Panc1 (cell line): Measurements from ENCODE around the gene CROT. TPM values are rescaled to one million over a fixed set of nuclear protein-coding genes. Genes with fewer than 3 reads are reported as not detected.

Experiments
- ATAC-seq: fragments of 200-7000 bp; cut with Tn5 transposase; 2 replicates; pipeline ENCODE4 v1.9.1; 2020; ENCODE audit warnings: mild to moderate bottlenecking, moderate library complexity
- BruUV-seq: library from RNA; stranded (reverse); fragments of 400-500 nt; replicated peaks from 2 replicates; lab custom pipeline; 2021; lab: Mats Ljungman, UMichigan
- CTCF ChIA-PET: fragments of 300-600 bp; sonication (Branson Sonifier 250); formaldehyde crosslinking; loops from one replicate; lab custom pipeline; 2022; ENCODE audit warnings: antibody characterized with exemption; lab: Charles Lee
- POLR2A ChIA-PET: fragments of 300-600 bp; sonication (Branson Sonifier 250); formaldehyde crosslinking; loops from one replicate; lab custom pipeline; 2022; ENCODE audit warnings: antibody characterized with exemption; lab: Charles Lee
- DNase-seq: peaks from one replicate; pipeline ENCODE4 v3.0.0-alpha.2; 2010; ENCODE audit warnings: low read depth, low spot score
- H3K27ac ChIP-seq: 2 replicates; pipeline ENCODE4 v1.5.1; 2011; ENCODE audit warnings: mild to moderate bottlenecking, low read length, inconsistent platforms
- H3K27me3 ChIP-seq: fragments of 200-500 bp; sonication (Bioruptor generic); 2 replicates; pipeline ENCODE4 v1.6.0; 2014; ENCODE audit warnings: low read length, inconsistent platforms; ENCODE audit not compliant: control insufficient read depth, insufficient read depth
- H3K36me3 ChIP-seq: fragments of 200-500 bp; sonication (Bioruptor generic); 2 replicates; pipeline ENCODE4 v1.5.1; 2014; ENCODE audit warnings: inconsistent platforms, mild to moderate bottlenecking, low read length, moderate library complexity; ENCODE audit not compliant: control insufficient read depth, insufficient read depth
- H3K4me1 ChIP-seq: 2 replicates; pipeline ENCODE4 v1.5.1; 2011; ENCODE audit warnings: inconsistent platforms, mild to moderate bottlenecking, low read length, moderate library complexity; ENCODE audit not compliant: control insufficient read depth, insufficient read depth
- H3K4me3 ChIP-seq, 2 experiments: 2 replicates each; pipeline ENCODE4 v1.5.1; 2011 to 2012; ENCODE audit warnings: low read depth in 2 of 2, low read length in 2 of 2, mild to moderate bottlenecking in 2 of 2, inconsistent platforms in 1 of 2, moderate library complexity in 1 of 2
- H3K9me3 ChIP-seq: fragments of 200-500 bp; sonication (Bioruptor generic); 2 replicates; pipeline ENCODE4 v1.5.1; 2014; ENCODE audit warnings: low read depth, mild to moderate bottlenecking, inconsistent platforms, low read length, moderate library complexity; ENCODE audit not compliant: control insufficient read depth, insufficient read depth
- CTCF ChIP-seq: fragments of 450-650 bp; IDR thresholded peaks from 2 replicates; pipeline ENCODE4 v1.5.1; 2017; ENCODE audit warnings: mild to moderate bottlenecking
- POLR2AphosphoS5 ChIP-seq: IDR thresholded peaks from 2 replicates; pipeline ENCODE4 v1.6.1; 2012; ENCODE audit warnings: mild to moderate bottlenecking, low read depth, low read length, moderate library complexity
- REST ChIP-seq, 2 experiments: IDR thresholded peaks; 2 replicates each; pipeline ENCODE4 v1.6.1; 2011 to 2012; ENCODE audit warnings: low read depth in 2 of 2, control low read depth in 1 of 2, low read length in 1 of 2, mild to moderate bottlenecking in 1 of 2, moderate library complexity in 1 of 2; ENCODE audit not compliant: insufficient read depth in 1 of 2
- SIN3A ChIP-seq: IDR thresholded peaks from 2 replicates; pipeline ENCODE4 v1.6.1; 2012; ENCODE audit warnings: low read depth, mild to moderate bottlenecking, low read length, moderate library complexity, borderline replicate concordance; ENCODE audit not compliant: insufficient read depth
- TCF7L2 ChIP-seq: IDR thresholded peaks from 2 replicates; pipeline ENCODE4 v1.6.1; 2011; ENCODE audit warnings: mild to moderate bottlenecking, low read depth, low read length, inconsistent platforms
- in situ Hi-C: cut with HindIII; loops from 2 replicates; pipeline ENCODE4 v1.10.0; 2016; ENCODE audit warnings: low sequenced_read_pairs, low pct_unique_long_range_greater_than_20kb
- intact Hi-C: fragments of 100-400 bp; cut with micrococcal nuclease; formaldehyde crosslinking; loops from one replicate; pipeline ENCODE4 v1.10.0; 2022; ENCODE audit not compliant: unreplicated experiment
- total RNA-seq: library from RNA; stranded (reverse); gene quantifications from one replicate; pipeline ENCODE4 v1.2.1, GENCODE V29; 2021; ENCODE audit not compliant: unreplicated experiment

The CROT gene
- total RNA-seq, 1 experiment from 2014 or later = 9.8 TPM

- ATAC-seq (no peak), DNase-seq (no peak)
- Histone ChIP-seq H3K36me3 (no peaks in the 10 kb centered on the region), H3K9me3 (no peaks in the 10 kb centered on the region), H3K4me1 (no peaks in the 10 kb centered on the region), H3K4me3 (no peak overlapping the region), H3K27me3 (peaks cover 2% of the 10 kb centered on the region; the same call in 1 of the 2 replicates), H3K27ac (no peak overlapping the region)
- intact Hi-C loops (no loop called here), in situ Hi-C loops (no loop called here)
- ChIA-PET CTCF (no interaction called here), POLR2A (no interaction called here)
- TF ChIP-seq CTCF (no peak), REST (IDR thresholded peaks at IDR 0.05; ENCODE audit: insufficient read depth in 1 of 2, low read depth in 2 of 2, low read length in 1 of 2) (no peak), POLR2AphosphoS5 (no peak), SIN3A (no peak), TCF7L2 (no peak)
- BruUV-seq = no TSS peak
These were observed 102.9 kb downstream of the CROT start for GRCh38 chr7:87448388-87448787.

Other genes with a start within 250 kb of the CROT start
- 54.0 TPM for gene DMTF1, start 193.2 kb upstream of the CROT start, total RNA-seq
- 15.4 TPM for gene TMEM243, start 125.9 kb upstream of the CROT start, total RNA-seq
- gene ABCB4, start 130.0 kb downstream of the CROT start, total RNA-seq = 0.18 TPM